ENCODE data around the gene RAMP2.
A peak's percentile ranks its signal among the peaks of the same experiment; 100 is the strongest.

RAMP2 gene

GRCh38 chr17:42804918-42805367, 43.9 kb downstream of the RAMP2 start:
- peak; percentile 98 for DNase-seq (ENCODE audit: low read depth)
- no peak for TF ChIP-seq CTCF (IDR thresholded peaks at IDR 0.05; ENCODE audit: control insufficient read depth, extremely low read depth, insufficient read depth)

GRCh38 chr17:42806249-42806648, 45.2 kb downstream of the RAMP2 start:
- H3K4me3 ChIP-seq (ENCODE audit: low read depth, low read length) = no peak overlapping the region
- no peak for TF ChIP-seq CTCF (IDR thresholded peaks at IDR 0.05; ENCODE audit: control insufficient read depth, extremely low read depth, insufficient read depth)
- no peak for DNase-seq (ENCODE audit: low read depth)

More at GRCh38 chr17:42804918-42805367, 43.9 kb downstream of the RAMP2 start:
- H3K4me3 ChIP-seq (ENCODE audit: low read depth, low read length) = no peak overlapping the region

- no peak for DNase-seq (ENCODE audit: low read depth)
Observed at GRCh38 chr17:42809250-42809649, 48.2 kb downstream of the RAMP2 start.

More at GRCh38 chr17:42809250-42809649, 48.2 kb downstream of the RAMP2 start:
- no peak overlapping the region for H3K4me3 ChIP-seq (ENCODE audit: low read depth, low read length)
- no peak for TF ChIP-seq CTCF (IDR thresholded peaks at IDR 0.05; ENCODE audit: control insufficient read depth, extremely low read depth, insufficient read depth)

Measured in LNCaP clone FGC (cell line).